ENCODE data around the gene FOXD2.
"Not testable (repeated sequence)": the region's sequence is repeated elsewhere in the genome, so short reads cannot be mapped to it uniquely, and the experiment has no call there.

Gene FOXD2

GRCh38 chr1:47453910-47454309, 16.1 kb downstream of the FOXD2 start:
- H3K27ac Mint-ChIP-seq; DNase-seq (ENCODE audit: low spot score); H3K4me3 Mint-ChIP-seq; H3K4me1 Mint-ChIP-seq (ENCODE audit: low read depth); H3K36me3 Mint-ChIP-seq (ENCODE audit: low read depth); H3K9me3 Mint-ChIP-seq: not testable (repeated sequence)
- peaks cover 37% of the 10 kb centered on the region for H3K27me3 Mint-ChIP-seq (ENCODE audit: low read depth)

GRCh38 chr1:47456250-47456649, 18.4 kb downstream of the FOXD2 start:
- no peak overlapping the region for H3K4me3 Mint-ChIP-seq
- H3K4me1 Mint-ChIP-seq (ENCODE audit: low read depth): no peaks in the 10 kb centered on the region
- no peak overlapping the region for H3K27ac Mint-ChIP-seq
- H3K9me3 Mint-ChIP-seq: no peaks in the 10 kb centered on the region
- no peak for DNase-seq (ENCODE audit: low spot score)
- H3K27me3 Mint-ChIP-seq (ENCODE audit: low read depth): peaks cover 45% of the 10 kb centered on the region
- no peaks in the 10 kb centered on the region for H3K36me3 Mint-ChIP-seq (ENCODE audit: low read depth)

GRCh38 chr1:47457547-47457946, 19.7 kb downstream of the FOXD2 start:
- not testable (repeated sequence) for H3K9me3 Mint-ChIP-seq; H3K4me1 Mint-ChIP-seq (ENCODE audit: low read depth); H3K27ac Mint-ChIP-seq; H3K36me3 Mint-ChIP-seq (ENCODE audit: low read depth); H3K4me3 Mint-ChIP-seq; DNase-seq (ENCODE audit: low spot score)
- peaks cover 43% of the 10 kb centered on the region for H3K27me3 Mint-ChIP-seq (ENCODE audit: low read depth)

GRCh38 chr1:47459253-47459788, 21.5 kb downstream of the FOXD2 start:
- H3K27me3 Mint-ChIP-seq (ENCODE audit: low read depth): peaks cover 40% of the 10 kb centered on the region
- H3K9me3 Mint-ChIP-seq: no peaks in the 10 kb centered on the region
- no peaks in the 10 kb centered on the region for H3K4me1 Mint-ChIP-seq (ENCODE audit: low read depth)
- DNase-seq (ENCODE audit: low spot score): no peak
- no peak overlapping the region for H3K27ac Mint-ChIP-seq
- no peaks in the 10 kb centered on the region for H3K36me3 Mint-ChIP-seq (ENCODE audit: low read depth)
- no peak overlapping the region for H3K4me3 Mint-ChIP-seq

- Mint-ChIP-seq H3K36me3 (ENCODE audit: low read depth) (no peaks in the 10 kb centered on the region), H3K27ac (no peak overlapping the region), H3K4me1 (ENCODE audit: low read depth) (no peaks in the 10 kb centered on the region), H3K4me3 (no peak overlapping the region), H3K9me3 (no peaks in the 10 kb centered on the region), H3K27me3 (ENCODE audit: low read depth) (peaks cover 40% of the 10 kb centered on the region)
- no peak for DNase-seq (ENCODE audit: low spot score)
These were observed 22.2 kb downstream of the FOXD2 start for GRCh38 chr1:47460040-47460439.

- no peaks in the 10 kb centered on the region for H3K36me3 Mint-ChIP-seq (ENCODE audit: low read depth)
These were observed 22.6 kb downstream of the FOXD2 start for GRCh38 chr1:47460456-47460855.

GRCh38 chr1:47465605-47466004, 27.8 kb downstream of the FOXD2 start:
- H3K4me1 Mint-ChIP-seq (ENCODE audit: low read depth): no peaks in the 10 kb centered on the region
- no peak for DNase-seq (ENCODE audit: low spot score)
- no peaks in the 10 kb centered on the region for H3K36me3 Mint-ChIP-seq (ENCODE audit: low read depth)
- no peaks in the 10 kb centered on the region for H3K9me3 Mint-ChIP-seq
- no peak overlapping the region for H3K4me3 Mint-ChIP-seq
- no peak overlapping the region for H3K27ac Mint-ChIP-seq
- peaks cover 20% of the 10 kb centered on the region for H3K27me3 Mint-ChIP-seq (ENCODE audit: low read depth)

More at GRCh38 chr1:47460456-47460855, 22.6 kb downstream of the FOXD2 start:
- Mint-ChIP-seq H3K4me1 (ENCODE audit: low read depth) (no peaks in the 10 kb centered on the region), H3K9me3 (no peaks in the 10 kb centered on the region), H3K27ac (no peak overlapping the region), H3K27me3 (ENCODE audit: low read depth) (peaks cover 40% of the 10 kb centered on the region), H3K4me3 (no peak overlapping the region)
- no peak for DNase-seq (ENCODE audit: low spot score)

- Mint-ChIP-seq H3K9me3 (no peaks in the 10 kb centered on the region), H3K4me1 (ENCODE audit: low read depth) (no peaks in the 10 kb centered on the region), H3K27me3 (ENCODE audit: low read depth) (peaks cover 2% of the 10 kb centered on the region), H3K4me3 (no peak overlapping the region), H3K27ac (no peak overlapping the region), H3K36me3 (ENCODE audit: low read depth) (no peaks in the 10 kb centered on the region)
- DNase-seq (ENCODE audit: low spot score): no peak
These were observed 31.0 kb downstream of the FOXD2 start for GRCh38 chr1:47468709-47469389.

GRCh38 chr1:47469390-47469759, 31.5 kb downstream of the FOXD2 start:
- DNase-seq (ENCODE audit: low spot score): no peak
- Mint-ChIP-seq H3K27me3 (ENCODE audit: low read depth) (peaks cover 2% of the 10 kb centered on the region), H3K4me3 (no peak overlapping the region), H3K27ac (no peak overlapping the region), H3K4me1 (ENCODE audit: low read depth) (no peaks in the 10 kb centered on the region), H3K36me3 (ENCODE audit: low read depth) (no peaks in the 10 kb centered on the region), H3K9me3 (no peaks in the 10 kb centered on the region)

GRCh38 chr1:47469910-47470309, 32.1 kb downstream of the FOXD2 start:
- H3K36me3 Mint-ChIP-seq (ENCODE audit: low read depth): no peaks in the 10 kb centered on the region
- H3K4me3 Mint-ChIP-seq: no peak overlapping the region
- H3K27me3 Mint-ChIP-seq (ENCODE audit: low read depth): peaks cover 2% of the 10 kb centered on the region
- no peaks in the 10 kb centered on the region for H3K9me3 Mint-ChIP-seq
- no peak overlapping the region for H3K27ac Mint-ChIP-seq
- no peaks in the 10 kb centered on the region for H3K4me1 Mint-ChIP-seq (ENCODE audit: low read depth)
- no peak for DNase-seq (ENCODE audit: low spot score)

- no peaks in the 10 kb centered on the region for H3K9me3 Mint-ChIP-seq
- no peak overlapping the region for H3K27ac Mint-ChIP-seq
- no peaks in the 10 kb centered on the region for H3K36me3 Mint-ChIP-seq (ENCODE audit: low read depth)
- peaks cover 2% of the 10 kb centered on the region for H3K27me3 Mint-ChIP-seq (ENCODE audit: low read depth)
- DNase-seq (ENCODE audit: low spot score): no peak
- no peak overlapping the region for H3K4me3 Mint-ChIP-seq
- no peaks in the 10 kb centered on the region for H3K4me1 Mint-ChIP-seq (ENCODE audit: low read depth)
These were observed 33.3 kb downstream of the FOXD2 start for GRCh38 chr1:47471163-47471562.

GRCh38 chr1:47474278-47475193, 36.7 kb downstream of the FOXD2 start:
- no peaks in the 10 kb centered on the region for H3K9me3 Mint-ChIP-seq
- DNase-seq (ENCODE audit: low spot score): no peak
- H3K36me3 Mint-ChIP-seq (ENCODE audit: low read depth): no peaks in the 10 kb centered on the region
- no peaks in the 10 kb centered on the region for H3K4me1 Mint-ChIP-seq (ENCODE audit: low read depth)
- no peak overlapping the region for H3K4me3 Mint-ChIP-seq
- H3K27me3 Mint-ChIP-seq (ENCODE audit: low read depth): peaks cover 2% of the 10 kb centered on the region
- no peak overlapping the region for H3K27ac Mint-ChIP-seq

- no peaks in the 10 kb centered on the region for H3K36me3 Mint-ChIP-seq (ENCODE audit: low read depth)
- H3K9me3 Mint-ChIP-seq: no peaks in the 10 kb centered on the region
- no peaks in the 10 kb centered on the region for H3K4me1 Mint-ChIP-seq (ENCODE audit: low read depth)
- H3K27ac Mint-ChIP-seq: no peak overlapping the region
- H3K27me3 Mint-ChIP-seq (ENCODE audit: low read depth): no peaks in the 10 kb centered on the region
- DNase-seq (ENCODE audit: low spot score): no peak
- no peak overlapping the region for H3K4me3 Mint-ChIP-seq
These were observed 39.8 kb downstream of the FOXD2 start for GRCh38 chr1:47477595-47478080.

GRCh38 chr1:47478090-47478489, 40.2 kb downstream of the FOXD2 start:
- Mint-ChIP-seq H3K9me3 (no peaks in the 10 kb centered on the region), H3K36me3 (ENCODE audit: low read depth) (no peaks in the 10 kb centered on the region), H3K4me3 (no peak overlapping the region), H3K27ac (no peak overlapping the region), H3K27me3 (ENCODE audit: low read depth) (no peaks in the 10 kb centered on the region), H3K4me1 (ENCODE audit: low read depth) (no peaks in the 10 kb centered on the region)
- DNase-seq (ENCODE audit: low spot score): no peak

All from T-helper 2 cell treated with Interferon-gamma antibody and Interleukin-4, amounts not matched to agents 5 μg/mL and 100 μg/mL, for 36 hours (primary cell).